Myocyte (in vitro differentiated cells): ENCODE results near the gene MGLL. TPM values are rescaled to one million over a fixed set of nuclear protein-coding genes. Genes with fewer than 3 reads are reported as not detected.

Experiments
- DNase-seq: peaks from one replicate; pipeline ENCODE4 v3.0.0-alpha.2; 2012; ENCODE audit warnings: low read depth
- total RNA-seq: library from RNA; depleted of rRNA; stranded (reverse); fragments of >200 nt; gene quantifications from 2 replicates; pipeline ENCODE4 v1.2.3, GENCODE V29; 2014

The MGLL gene
- total RNA-seq, 1 donor from 2014 or later = 102 TPM

DNA sequence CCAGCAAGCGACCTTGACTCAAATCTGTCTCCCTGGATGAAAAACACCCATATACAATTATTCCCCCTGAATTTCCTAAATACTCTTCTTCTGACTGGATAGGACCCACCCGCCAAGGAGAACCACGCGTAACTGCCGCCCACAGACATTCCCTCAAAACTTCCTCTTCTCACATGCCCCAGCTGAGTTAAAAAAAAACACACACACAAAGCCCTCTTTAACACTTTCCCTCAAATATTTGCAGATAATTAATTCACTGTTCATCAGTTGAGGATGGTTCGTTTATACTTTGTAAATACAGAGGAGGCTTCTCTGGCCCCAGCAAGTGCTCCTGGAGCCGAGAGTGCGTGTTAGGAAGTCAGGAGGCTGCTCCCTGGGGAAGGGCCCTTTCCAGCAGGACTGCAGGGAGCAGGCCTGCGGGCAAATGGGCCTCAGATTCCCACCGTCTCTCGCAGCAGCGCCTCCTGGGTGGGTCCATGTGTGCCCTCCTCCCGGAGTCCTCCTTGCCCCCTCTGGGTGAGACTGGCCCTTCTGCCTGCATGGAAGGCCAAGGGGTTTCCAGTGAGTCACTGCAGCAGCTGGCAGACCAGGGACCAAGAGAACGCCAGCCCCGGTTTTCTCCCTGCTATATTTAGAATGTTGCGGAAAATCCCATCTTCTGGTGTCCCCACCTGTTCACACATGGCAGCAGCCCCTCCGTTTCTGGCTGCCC lies 46.8 kb downstream of the MGLL start:
- DNase-seq = peak; percentile 99

DNA sequence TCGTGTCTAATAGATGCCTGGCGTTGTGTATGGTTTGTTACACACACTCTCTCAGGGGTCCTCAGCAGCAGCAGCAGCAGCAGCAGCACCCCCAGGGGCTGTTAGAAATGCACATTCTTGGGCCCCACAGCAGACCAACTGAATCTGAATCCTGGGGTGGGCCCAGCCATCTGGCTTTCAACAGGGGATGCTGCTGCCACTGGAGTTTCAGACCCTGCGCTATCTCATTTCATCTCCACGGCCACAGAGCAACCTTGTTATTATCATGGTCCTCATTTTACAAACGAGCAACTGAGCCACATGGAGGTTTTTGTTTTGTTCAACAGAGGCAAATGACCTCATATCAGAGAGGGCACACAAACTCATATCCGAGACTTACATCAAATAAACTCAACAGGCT lies 47.7 kb downstream of the MGLL start:
- DNase-seq = no peak

GRCh38 chr3:127773752-127774395 lies 48.4 kb downstream of the MGLL start:
- no peak for DNase-seq

DNA sequence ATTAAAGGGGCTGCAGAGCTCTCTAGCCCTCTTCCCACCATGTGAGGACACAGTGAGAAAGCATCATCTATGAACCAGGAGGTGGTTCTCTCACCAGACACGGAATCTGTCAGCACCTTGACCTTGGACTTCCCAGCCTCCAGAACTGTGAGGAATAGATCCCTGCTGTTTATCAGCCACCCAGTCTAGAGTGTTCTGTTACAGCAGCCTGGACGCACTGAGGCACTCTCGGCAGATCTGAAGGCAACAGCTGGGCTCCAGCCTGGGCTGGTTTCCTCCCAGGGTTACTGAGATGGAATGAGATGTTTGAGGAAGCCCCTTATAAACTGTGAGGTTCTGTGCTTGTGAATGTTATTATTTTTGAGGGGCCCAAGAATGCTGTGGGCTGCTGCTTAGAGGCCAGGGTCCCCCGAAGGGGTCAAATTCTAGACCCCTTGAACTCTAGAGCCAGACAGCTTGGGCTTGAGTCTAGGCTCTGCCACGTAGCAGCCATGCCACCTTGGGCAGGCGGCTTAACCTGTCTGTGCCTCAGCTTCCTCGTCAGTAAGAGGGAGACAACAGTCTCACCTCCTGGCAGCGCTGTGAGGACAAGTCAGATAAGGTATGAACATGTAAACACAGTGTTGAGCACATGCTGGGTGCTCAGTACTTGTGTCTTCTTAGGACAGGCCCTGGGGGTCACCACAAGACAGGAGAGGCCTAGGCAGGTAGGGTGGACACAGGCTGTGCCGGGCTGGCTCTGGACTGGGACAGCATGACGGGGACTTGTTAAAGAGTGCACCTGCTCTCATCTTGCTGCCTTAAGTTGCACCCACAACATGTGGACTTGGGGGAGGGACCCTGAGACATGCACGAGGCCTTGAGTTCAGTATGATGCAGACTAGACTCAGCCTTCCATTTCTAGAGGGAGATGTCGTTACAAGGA lies 49.2 kb downstream of the MGLL start:
- no peak for DNase-seq

DNA sequence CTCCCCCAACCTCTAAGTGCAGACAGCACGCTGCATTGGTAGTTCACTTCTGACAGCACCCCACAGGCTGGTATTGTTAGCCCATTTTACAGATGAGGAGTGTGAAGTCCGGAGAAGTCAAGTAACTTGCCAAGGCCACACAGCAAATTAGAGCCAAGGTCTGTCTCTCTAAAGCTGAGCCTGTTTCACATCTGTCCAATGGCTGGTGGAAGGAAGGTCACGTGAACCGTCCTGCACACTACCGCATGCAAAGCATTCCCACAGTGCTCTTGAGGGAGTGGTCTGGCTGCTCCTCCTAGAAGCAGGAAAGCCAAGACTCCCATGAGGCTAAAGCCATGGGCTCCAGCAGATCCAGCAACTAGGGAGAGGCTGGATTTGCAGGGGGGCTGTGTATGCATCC lies 50.0 kb downstream of the MGLL start:
- no peak for DNase-seq

- DNase-seq = no peak
Measured at GRCh38 chr3:127771746-127772145, 50.6 kb downstream of the MGLL start.

- DNase-seq = peak; percentile 75
Measured at GRCh38 chr3:127770671-127771355, 51.5 kb downstream of the MGLL start.

DNA sequence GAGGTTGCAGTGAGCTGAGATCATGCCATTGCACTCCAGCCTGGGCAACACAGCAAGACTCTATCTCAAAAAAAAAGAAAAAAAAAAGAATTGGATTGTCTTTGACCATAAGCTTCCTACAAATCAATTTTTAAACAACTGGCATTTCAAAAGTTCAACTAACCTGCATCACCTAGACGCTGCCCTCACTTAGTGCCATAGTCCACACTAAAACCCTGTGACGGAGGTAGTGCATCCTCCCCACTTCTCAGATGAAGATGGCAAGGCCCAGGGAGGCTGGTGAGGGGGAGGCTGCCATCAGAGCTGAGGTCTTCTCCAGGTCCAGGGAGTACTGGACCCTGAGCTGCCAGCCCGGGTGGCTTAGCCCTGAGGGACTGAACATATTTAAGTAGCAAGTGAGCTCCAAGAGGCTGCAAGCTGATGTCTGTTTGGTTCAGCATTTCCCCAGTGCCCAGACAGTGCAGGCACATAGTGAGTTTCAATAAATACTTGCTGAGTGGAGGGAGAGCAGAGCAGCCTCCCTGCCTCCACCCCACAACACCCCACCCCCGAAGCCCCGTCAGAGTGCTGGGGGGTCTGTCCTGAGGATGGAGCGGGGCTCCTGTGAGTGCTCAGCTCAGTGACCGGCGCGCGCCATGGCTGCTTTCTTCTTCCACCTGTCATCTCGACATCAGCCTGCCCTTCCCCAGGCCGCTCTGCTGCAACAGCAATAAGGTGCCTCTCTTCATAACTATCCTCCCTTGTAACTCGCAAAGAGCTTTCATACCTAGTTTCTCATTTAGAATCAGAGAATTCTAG lies 52.8 kb downstream of the MGLL start:
- no peak for DNase-seq

- DNase-seq = peak; percentile 99
Measured at GRCh38 chr3:127768346-127769008, 53.8 kb downstream of the MGLL start.

- no peak for DNase-seq
Measured at GRCh38 chr3:127767126-127767525, 55.2 kb downstream of the MGLL start.

DNA sequence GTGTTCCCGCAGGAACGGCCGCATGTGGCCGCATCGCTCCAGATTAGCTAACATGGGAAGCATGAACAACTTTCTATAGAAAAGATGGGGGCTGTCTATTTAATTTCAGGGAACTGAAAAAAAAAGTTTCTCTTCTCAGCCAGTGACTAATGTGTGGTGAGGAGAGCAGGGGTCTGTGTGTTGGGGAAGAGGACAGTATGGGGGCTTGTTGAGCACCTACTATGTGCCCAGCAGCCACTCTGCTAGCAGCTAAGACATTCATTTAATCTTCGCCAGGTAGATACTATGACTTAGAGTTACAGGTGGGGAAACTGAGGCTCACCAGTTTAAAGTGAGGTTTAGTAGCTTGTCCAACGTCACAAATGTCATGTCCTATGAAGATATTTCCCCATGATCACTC lies 56.6 kb downstream of the MGLL start:
- DNase-seq = no peak

- no peak for DNase-seq
Measured at GRCh38 chr3:127764841-127765362, 57.4 kb downstream of the MGLL start.

- no peak for DNase-seq
Measured at GRCh38 chr3:127764301-127764700, 58.0 kb downstream of the MGLL start.

DNA sequence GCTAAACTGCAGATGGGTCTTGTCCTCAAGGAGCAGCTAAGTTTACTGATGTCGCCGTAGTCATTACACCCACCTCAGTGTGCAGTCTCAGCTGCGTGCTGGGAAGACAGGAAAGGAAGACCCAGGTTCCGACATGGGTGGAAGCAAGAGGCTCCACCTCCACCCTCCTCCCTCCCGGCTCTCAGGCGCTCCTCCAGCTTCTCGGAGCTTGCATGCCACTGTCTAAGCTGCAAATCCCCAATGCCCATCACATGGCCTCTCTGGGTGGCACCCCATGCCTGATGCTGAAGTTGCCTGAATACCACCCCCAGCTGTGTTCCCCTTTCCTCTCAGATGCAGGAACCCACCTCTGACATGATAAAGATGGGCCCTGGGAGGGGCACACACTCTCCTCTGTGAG lies 58.5 kb downstream of the MGLL start:
- no peak for DNase-seq

DNA sequence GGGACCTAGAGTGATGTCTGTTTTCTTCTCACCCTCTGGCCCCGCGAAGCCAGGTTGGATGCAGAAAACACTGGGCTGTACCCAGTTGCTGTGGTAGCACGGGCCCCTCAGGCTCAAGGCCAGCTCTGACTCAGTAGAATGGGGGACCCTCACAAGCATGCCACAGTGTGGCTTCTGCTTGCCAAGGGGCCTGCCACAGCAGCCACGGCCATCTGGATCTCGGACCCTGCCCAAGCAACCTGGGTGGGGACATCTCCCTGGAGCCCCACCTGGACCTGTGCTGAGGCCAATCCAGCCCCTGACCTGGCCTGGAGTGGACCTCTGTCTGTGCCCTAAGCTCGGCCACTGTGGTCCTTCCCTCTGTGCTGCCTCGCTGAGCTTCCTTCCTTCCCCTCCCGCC lies 59.0 kb downstream of the MGLL start:
- DNase-seq = no peak

GRCh38 chr3:127762787-127763105 lies 59.6 kb downstream of the MGLL start:
- DNase-seq = no peak

DNA sequence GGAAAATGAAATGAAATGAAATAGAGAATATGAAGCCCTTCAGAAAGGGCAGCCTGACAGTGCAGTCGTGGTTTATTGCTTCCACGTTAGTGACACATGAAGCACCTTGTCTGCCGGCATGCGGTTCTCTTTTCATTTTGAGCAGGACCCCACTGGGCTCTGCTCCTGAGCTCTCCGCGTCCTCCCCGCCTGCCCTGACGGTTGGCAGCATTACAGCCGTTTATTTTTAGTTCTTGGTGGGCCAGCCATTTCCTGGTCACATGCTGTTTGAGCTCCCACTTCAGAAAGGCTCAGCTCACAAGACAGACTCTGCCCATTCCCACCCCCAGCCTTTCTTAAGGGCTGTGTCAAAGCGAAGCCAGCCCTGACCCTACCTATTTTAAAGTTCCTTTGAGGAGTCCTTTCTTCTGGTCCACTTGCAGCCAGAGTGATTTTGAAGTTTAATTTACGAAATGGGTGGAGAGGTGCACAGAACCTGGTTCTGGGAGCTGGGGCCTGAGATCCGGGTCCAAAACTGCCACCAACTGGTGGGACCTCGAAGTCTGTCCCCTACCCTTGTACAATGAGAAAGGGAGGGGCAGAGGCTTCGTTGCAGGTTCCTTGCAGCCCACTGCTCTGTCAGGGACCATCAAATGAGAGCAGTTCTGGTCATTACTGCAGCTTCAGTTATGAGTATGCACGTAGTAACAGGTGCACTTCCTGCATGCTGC lies 60.1 kb downstream of the MGLL start:
- DNase-seq = peak; percentile 70

GRCh38 chr3:127761441-127761801 lies 60.9 kb downstream of the MGLL start:
- no peak for DNase-seq

- DNase-seq = no peak
Measured at GRCh38 chr3:127760791-127761440, 61.4 kb downstream of the MGLL start.
